Measurements from ENCODE around the gene PNKP.

DNA sequence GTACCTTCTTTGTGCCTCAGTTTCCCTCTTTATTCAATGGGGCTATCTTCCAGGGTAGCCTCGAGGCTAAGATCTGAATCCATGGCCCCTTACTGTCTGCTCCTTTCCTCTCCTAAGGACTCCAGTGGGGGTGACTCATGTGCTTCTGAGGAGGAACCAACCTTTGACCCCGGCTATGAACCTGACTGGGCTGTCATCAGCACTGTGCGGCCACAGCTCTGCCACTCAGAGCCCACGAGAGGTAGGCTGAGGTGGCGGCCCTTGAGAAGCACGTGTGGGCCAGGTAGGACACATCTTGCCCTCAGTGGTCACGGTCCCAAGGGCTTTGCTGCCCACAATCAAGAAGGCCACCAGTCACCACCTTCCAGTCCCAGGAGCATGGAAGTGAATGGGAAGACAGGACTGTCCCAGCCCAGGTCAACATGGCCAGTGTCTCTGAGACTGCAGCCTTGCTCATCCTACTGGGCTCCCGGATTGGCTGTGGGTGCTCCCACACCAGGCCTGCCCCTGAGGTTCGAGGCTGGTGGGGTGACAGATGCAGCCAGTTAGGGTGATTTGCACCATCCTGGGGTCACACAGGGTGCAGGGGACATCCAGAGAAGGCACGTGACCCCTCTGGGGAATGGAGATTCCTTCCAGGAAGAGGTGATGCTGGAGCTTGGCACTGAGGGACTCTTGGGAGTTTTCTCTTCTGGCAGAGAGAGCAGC is 12.9 kb upstream of the PNKP start:
- TF ChIP-seq, protein P1, sequence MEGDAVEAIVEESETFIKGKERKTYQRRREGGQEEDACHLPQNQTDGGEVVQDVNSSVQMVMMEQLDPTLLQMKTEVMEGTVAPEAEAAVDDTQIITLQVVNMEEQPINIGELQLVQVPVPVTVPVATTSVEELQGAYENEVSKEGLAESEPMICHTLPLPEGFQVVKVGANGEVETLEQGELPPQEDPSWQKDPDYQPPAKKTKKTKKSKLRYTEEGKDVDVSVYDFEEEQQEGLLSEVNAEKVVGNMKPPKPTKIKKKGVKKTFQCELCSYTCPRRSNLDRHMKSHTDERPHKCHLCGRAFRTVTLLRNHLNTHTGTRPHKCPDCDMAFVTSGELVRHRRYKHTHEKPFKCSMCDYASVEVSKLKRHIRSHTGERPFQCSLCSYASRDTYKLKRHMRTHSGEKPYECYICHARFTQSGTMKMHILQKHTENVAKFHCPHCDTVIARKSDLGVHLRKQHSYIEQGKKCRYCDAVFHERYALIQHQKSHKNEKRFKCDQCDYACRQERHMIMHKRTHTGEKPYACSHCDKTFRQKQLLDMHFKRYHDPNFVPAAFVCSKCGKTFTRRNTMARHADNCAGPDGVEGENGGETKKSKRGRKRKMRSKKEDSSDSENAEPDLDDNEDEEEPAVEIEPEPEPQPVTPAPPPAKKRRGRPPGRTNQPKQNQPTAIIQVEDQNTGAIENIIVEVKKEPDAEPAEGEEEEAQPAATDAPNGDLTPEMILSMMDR (IDR thresholded peaks at IDR 0.05 in 8 of 11, conservative IDR thresholded peaks at IDR 0.05 in 3 of 11): no peak
- no peak for TF ChIP-seq POLR2A (IDR thresholded peaks at IDR 0.05)
- TF ChIP-seq POLR2AphosphoS5 (IDR thresholded peaks at IDR 0.05): peak in 1 of 3 donors; percentile 7
